ENCODE results near the gene IRF8. TPM values are rescaled to one million over a fixed set of nuclear protein-coding genes. Genes with fewer than 3 reads are reported as not detected.

The IRF8 gene
- total RNA-seq, 1 donor from 2014 or later: 1.0 TPM

GRCh38 chr16:85946541-85947124, 47.7 kb downstream of the IRF8 start:
- H3K4me1 Mint-ChIP-seq (ENCODE audit: low read depth, unreplicated experiment): peaks cover 9% of the 10 kb centered on the region
- no peaks in the 10 kb centered on the region for H3K36me3 Mint-ChIP-seq (ENCODE audit: unreplicated experiment)
- H3K4me3 Mint-ChIP-seq (ENCODE audit: unreplicated experiment): no peak overlapping the region
- H3K27ac Mint-ChIP-seq (ENCODE audit: unreplicated experiment): peak overlapping the region; percentile 2
- H3K9me3 Mint-ChIP-seq (ENCODE audit: unreplicated experiment): peaks cover 6% of the 10 kb centered on the region
- DNase-seq: peak; percentile 62
- no peak for TF ChIP-seq CTCF (IDR thresholded peaks at IDR 0.05; ENCODE audit: partially characterized antibody, unreplicated experiment)
- H3K27me3 Mint-ChIP-seq (ENCODE audit: unreplicated experiment): peaks cover 4% of the 10 kb centered on the region

GRCh38 chr16:85947230-85948137, 48.5 kb downstream of the IRF8 start:
- no peak for TF ChIP-seq CTCF (IDR thresholded peaks at IDR 0.05; ENCODE audit: partially characterized antibody, unreplicated experiment)
- Mint-ChIP-seq H3K27me3 (ENCODE audit: unreplicated experiment) (peaks cover 4% of the 10 kb centered on the region), H3K9me3 (ENCODE audit: unreplicated experiment) (peaks cover 6% of the 10 kb centered on the region)

GRCh38 chr16:85948138-85948509, 49.2 kb downstream of the IRF8 start:
- H3K27me3 Mint-ChIP-seq (ENCODE audit: unreplicated experiment): peaks cover 4% of the 10 kb centered on the region
- no peak overlapping the region for H3K4me3 Mint-ChIP-seq (ENCODE audit: unreplicated experiment)
- TF ChIP-seq CTCF (IDR thresholded peaks at IDR 0.05; ENCODE audit: partially characterized antibody, unreplicated experiment): no peak
- no peak for DNase-seq
- H3K27ac Mint-ChIP-seq (ENCODE audit: unreplicated experiment): no peak overlapping the region
- H3K36me3 Mint-ChIP-seq (ENCODE audit: unreplicated experiment): no peaks in the 10 kb centered on the region
- peaks cover 6% of the 10 kb centered on the region for H3K9me3 Mint-ChIP-seq (ENCODE audit: unreplicated experiment)
- peaks cover 7% of the 10 kb centered on the region for H3K4me1 Mint-ChIP-seq (ENCODE audit: low read depth, unreplicated experiment)

More at GRCh38 chr16:85947230-85948137, 48.5 kb downstream of the IRF8 start:
- Mint-ChIP-seq H3K36me3 (ENCODE audit: unreplicated experiment) (no peaks in the 10 kb centered on the region), H3K4me1 (ENCODE audit: low read depth, unreplicated experiment) (peaks cover 8% of the 10 kb centered on the region), H3K27ac (ENCODE audit: unreplicated experiment) (peak overlapping the region; percentile 2), H3K4me3 (ENCODE audit: unreplicated experiment) (no peak overlapping the region)
- DNase-seq: no peak

- TF ChIP-seq CTCF (IDR thresholded peaks at IDR 0.05; ENCODE audit: partially characterized antibody, unreplicated experiment): no peak
- H3K27ac Mint-ChIP-seq (ENCODE audit: unreplicated experiment): no peak overlapping the region
- H3K36me3 Mint-ChIP-seq (ENCODE audit: unreplicated experiment): no peaks in the 10 kb centered on the region
- DNase-seq: no peak
- H3K4me3 Mint-ChIP-seq (ENCODE audit: unreplicated experiment): no peak overlapping the region
- peaks cover 6% of the 10 kb centered on the region for H3K9me3 Mint-ChIP-seq (ENCODE audit: unreplicated experiment)
- H3K4me1 Mint-ChIP-seq (ENCODE audit: low read depth, unreplicated experiment): peaks cover 10% of the 10 kb centered on the region
- peaks cover 4% of the 10 kb centered on the region for H3K27me3 Mint-ChIP-seq (ENCODE audit: unreplicated experiment)
Measured at GRCh38 chr16:85948616-85949265, 49.8 kb downstream of the IRF8 start.
